ENCODE data around the gene FBXL17.

FBXL17 gene

DNA sequence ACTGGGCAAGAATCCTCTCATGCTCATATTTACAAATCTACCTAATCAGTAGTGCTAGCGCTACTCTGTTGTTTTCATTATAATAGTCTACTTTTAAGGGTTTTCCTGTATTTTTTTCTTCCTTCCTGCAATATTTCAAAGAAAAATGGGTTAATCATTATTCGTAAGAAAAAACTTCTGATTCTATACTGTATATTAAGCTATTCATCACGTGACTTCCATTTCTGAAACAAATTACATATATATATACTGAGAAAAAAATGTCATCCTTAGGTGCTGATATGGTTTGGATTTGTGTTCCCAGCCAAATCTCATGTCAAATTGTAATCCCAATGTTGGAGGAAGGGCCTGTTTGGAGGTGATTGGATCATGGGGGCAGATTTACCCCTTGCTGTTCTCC is 197.0 kb downstream of the FBXL17 start:
- TF ChIP-seq FOXP2 (optimal IDR thresholded peaks at IDR 0.05; ENCODE audit: borderline replicate concordance, extremely low read depth, extremely low read length, insufficient read depth) (no peak), SIN3A (IDR thresholded peaks at IDR 0.05; ENCODE audit: borderline replicate concordance, insufficient read depth, low read length) (no peak), TAF1 (IDR thresholded peaks at IDR 0.05; ENCODE audit: borderline replicate concordance, insufficient read depth, low read length) (no peak), POLR2AphosphoS5 (IDR thresholded peaks at IDR 0.05; ENCODE audit: low read depth, low read length) (no peak)
- TF ChIP-seq, protein P1, sequence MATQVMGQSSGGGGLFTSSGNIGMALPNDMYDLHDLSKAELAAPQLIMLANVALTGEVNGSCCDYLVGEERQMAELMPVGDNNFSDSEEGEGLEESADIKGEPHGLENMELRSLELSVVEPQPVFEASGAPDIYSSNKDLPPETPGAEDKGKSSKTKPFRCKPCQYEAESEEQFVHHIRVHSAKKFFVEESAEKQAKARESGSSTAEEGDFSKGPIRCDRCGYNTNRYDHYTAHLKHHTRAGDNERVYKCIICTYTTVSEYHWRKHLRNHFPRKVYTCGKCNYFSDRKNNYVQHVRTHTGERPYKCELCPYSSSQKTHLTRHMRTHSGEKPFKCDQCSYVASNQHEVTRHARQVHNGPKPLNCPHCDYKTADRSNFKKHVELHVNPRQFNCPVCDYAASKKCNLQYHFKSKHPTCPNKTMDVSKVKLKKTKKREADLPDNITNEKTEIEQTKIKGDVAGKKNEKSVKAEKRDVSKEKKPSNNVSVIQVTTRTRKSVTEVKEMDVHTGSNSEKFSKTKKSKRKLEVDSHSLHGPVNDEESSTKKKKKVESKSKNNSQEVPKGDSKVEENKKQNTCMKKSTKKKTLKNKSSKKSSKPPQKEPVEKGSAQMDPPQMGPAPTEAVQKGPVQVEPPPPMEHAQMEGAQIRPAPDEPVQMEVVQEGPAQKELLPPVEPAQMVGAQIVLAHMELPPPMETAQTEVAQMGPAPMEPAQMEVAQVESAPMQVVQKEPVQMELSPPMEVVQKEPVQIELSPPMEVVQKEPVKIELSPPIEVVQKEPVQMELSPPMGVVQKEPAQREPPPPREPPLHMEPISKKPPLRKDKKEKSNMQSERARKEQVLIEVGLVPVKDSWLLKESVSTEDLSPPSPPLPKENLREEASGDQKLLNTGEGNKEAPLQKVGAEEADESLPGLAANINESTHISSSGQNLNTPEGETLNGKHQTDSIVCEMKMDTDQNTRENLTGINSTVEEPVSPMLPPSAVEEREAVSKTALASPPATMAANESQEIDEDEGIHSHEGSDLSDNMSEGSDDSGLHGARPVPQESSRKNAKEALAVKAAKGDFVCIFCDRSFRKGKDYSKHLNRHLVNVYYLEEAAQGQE (IDR thresholded peaks at IDR 0.05; ENCODE audit: insufficient read depth in 1 of 2, low read depth in 2 of 2, low read length in 2 of 2): no peak

DNA sequence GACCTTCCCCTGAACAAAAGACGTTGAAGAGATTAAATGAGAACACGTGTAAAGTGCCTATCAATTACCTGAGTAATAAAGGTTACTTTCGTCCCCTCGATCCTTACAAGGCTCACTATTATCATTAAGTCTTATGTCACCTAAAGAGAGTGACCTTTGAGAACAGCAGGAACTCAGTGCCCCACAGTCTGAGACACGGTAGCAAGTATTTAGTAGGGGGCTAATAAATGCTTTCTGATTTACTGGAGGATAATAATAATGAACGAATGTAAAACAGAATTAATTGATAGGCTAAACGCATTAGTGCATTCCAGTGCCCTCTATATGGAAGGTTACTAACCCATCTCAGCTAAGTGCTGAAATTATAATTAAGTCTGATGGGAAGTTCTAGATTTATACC is 199.9 kb downstream of the FBXL17 start:
- TF ChIP-seq TAF1 (IDR thresholded peaks at IDR 0.05; ENCODE audit: borderline replicate concordance, insufficient read depth, low read length): no peak

DNA sequence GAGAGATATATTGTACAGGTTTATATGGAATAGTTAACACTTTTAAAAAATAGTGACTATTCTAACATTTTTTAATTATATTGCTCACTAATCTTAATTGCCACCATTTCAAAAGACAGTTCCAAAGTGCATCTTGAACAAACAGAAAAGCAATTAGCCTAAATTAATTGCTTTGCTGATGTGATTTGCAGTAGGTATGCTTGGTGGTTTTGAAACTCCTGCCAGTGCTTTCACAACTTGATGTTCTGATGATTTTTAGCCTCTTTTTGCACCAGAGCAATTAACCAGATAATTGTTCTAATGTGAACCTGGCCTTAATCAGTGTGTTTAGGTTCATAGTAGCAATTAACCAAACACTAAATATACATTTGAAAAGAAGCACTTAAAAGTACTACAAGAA is 207.6 kb downstream of the FBXL17 start:
- no peak for TF ChIP-seq POLR2AphosphoS5 (IDR thresholded peaks at IDR 0.05; ENCODE audit: low read depth, low read length)
- TF ChIP-seq FOXP2 (optimal IDR thresholded peaks at IDR 0.05; ENCODE audit: borderline replicate concordance, extremely low read depth, extremely low read length, insufficient read depth): no peak
- no peak for TF ChIP-seq TAF1 (IDR thresholded peaks at IDR 0.05; ENCODE audit: borderline replicate concordance, insufficient read depth, low read length)
- TF ChIP-seq SIN3A (IDR thresholded peaks at IDR 0.05; ENCODE audit: borderline replicate concordance, insufficient read depth, low read length): no peak
- TF ChIP-seq, protein P1 (IDR thresholded peaks at IDR 0.05; ENCODE audit: insufficient read depth in 1 of 2, low read depth in 2 of 2, low read length in 2 of 2): no peak

DNA sequence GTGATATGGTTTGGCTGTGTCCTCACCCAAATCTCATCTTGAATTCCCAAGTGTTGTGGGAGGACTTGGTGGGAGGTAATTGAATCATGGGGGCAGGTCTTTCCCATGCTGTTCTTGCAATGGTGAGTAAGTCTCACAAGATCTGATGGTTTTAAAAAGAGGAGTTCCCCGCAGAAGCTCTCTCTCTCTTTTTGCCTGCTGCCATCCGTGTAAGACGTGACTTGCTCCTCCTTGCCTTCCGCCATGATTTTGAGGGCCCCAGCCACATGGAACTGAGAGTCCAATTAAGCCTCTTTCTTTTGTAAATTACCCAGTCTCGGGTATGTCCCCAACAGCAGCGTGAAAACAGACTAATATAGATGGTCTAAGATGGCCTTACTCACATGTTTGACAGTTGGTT is 210.1 kb downstream of the FBXL17 start:
- TF ChIP-seq SIN3A (IDR thresholded peaks at IDR 0.05; ENCODE audit: borderline replicate concordance, insufficient read depth, low read length): no peak
- TF ChIP-seq, protein P1 (IDR thresholded peaks at IDR 0.05; ENCODE audit: insufficient read depth in 1 of 2, low read depth in 2 of 2, low read length in 2 of 2): no peak
- no peak for TF ChIP-seq POLR2AphosphoS5 (IDR thresholded peaks at IDR 0.05; ENCODE audit: low read depth, low read length)

DNA sequence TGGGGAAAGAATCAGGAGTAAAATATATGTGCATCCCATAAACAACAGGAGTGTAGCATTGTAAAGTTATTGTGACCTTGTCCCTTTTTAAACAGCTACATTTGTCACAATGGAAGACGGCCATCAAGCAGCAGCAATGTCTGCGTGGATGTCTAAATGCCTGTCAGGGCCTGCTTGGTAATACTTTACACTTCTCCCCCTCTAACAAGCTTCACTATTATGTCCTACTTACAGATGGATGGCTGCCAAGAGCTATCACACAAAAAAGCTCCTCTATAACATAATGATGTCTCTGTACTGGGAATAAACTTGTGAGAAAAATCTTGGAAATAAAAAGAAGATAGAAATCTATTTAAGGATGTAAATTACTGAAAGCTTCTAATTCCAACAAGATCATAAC is 213.0 kb downstream of the FBXL17 start:
- TF ChIP-seq POLR2AphosphoS5 (IDR thresholded peaks at IDR 0.05; ENCODE audit: low read depth, low read length) (no peak), SIN3A (IDR thresholded peaks at IDR 0.05; ENCODE audit: borderline replicate concordance, insufficient read depth, low read length) (no peak)
- TF ChIP-seq, protein P1 (IDR thresholded peaks at IDR 0.05; ENCODE audit: insufficient read depth in 1 of 2, low read depth in 2 of 2, low read length in 2 of 2): no peak

DNA sequence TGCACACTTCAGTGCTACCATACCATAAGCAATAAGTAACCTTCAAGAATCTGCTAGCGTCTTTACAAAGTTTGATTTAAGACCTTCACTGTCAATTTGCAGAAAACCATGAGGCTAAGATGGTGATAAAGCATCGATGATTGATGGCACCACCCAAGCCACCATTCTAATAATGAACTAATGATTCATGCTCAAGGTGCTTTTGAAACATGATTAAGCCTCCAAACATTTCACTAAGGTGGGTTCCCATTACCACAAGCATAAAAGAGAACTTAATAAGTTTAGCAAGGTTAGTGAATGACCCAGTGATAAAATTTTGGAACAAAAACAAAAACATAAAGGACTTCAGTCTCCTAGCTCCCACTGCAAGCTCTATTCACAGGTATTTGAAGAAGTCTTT is 214.7 kb downstream of the FBXL17 start:
- TF ChIP-seq POLR2AphosphoS5 (IDR thresholded peaks at IDR 0.05; ENCODE audit: low read depth, low read length) (no peak), SIN3A (IDR thresholded peaks at IDR 0.05; ENCODE audit: borderline replicate concordance, insufficient read depth, low read length) (no peak), FOXP2 (optimal IDR thresholded peaks at IDR 0.05; ENCODE audit: borderline replicate concordance, extremely low read depth, extremely low read length, insufficient read depth) (no peak), TAF1 (IDR thresholded peaks at IDR 0.05; ENCODE audit: borderline replicate concordance, insufficient read depth, low read length) (no peak)
- TF ChIP-seq, protein P1 (IDR thresholded peaks at IDR 0.05; ENCODE audit: insufficient read depth in 1 of 2, low read depth in 2 of 2, low read length in 2 of 2): no peak
